HG03575 (cell line): Measurements from ENCODE around the gene CASP10.
A peak's percentile ranks its signal among the peaks of the same experiment; 100 is the strongest.
"Not testable (repeated sequence)": the region's sequence is repeated elsewhere in the genome, so short reads cannot be mapped to it uniquely, and the experiment has no call there.

Experiments used
- ATAC-seq: cut with Tn5 transposase; IDR thresholded peaks from one replicate; pipeline ENCODE4 v1.9.1; 2021; ENCODE audit not compliant: unreplicated experiment, insufficient number of reproducible peaks, low FRiP score; ENCODE audit errors: extremely low read depth

CASP10 gene

GRCh38 chr2:201223089-201224073, 40.4 kb downstream of the CASP10 start:
- ATAC-seq: no peak

GRCh38 chr2:201228271-201228911, 45.5 kb downstream of the CASP10 start:
- no peak for ATAC-seq

GRCh38 chr2:201228912-201229290, 46.0 kb downstream of the CASP10 start:
- no peak for ATAC-seq

DNA sequence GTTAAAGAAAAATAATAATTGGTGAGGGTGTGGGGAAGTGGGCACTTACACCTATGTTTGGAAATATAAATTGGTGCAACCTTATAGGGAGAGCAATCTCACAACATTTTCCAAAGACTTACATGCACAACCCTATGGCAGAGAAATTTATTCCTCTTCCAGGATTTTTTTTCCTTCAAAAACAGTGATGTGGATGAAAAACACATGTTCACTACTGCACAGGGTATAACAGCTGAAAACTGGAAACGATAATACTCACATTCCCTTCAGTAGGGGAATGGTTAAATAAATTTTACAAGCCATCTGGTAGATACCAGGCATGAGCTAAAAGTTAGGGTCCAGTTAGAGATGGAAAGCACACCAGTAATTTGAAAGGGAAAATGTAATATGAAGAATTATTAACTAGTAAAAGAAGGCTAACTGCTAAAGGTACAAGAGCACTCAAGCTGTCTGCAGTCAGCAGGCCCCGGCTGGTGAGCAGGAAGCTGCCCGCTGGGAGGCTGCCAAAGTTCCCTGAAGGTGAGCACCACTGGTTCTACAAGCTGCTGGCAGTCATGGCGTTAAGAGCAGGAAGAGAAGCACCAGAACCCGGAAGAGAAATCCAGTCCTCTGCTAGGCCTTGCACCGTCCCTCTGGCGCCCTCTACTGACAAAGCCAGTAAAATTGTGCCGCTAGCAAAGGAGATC, 49.0 kb downstream of the CASP10 start:
- ATAC-seq: no peak

DNA sequence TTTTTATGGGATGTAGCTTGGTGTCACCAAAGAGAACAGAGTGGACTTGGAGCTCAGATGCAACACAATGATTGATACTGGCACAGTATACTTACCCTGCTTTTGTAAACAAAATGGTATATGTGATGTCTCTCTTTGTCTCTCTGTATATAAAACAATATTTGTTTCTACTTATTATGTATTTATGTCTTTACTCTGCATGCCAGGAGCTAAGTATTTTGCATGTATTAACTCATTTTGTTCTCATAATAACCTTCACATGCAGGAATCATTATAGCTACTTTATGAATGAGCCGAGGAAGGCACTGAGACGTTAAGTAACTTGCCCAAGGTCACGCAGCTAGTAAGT, 49.5 kb downstream of the CASP10 start:
- ATAC-seq: no peak

DNA sequence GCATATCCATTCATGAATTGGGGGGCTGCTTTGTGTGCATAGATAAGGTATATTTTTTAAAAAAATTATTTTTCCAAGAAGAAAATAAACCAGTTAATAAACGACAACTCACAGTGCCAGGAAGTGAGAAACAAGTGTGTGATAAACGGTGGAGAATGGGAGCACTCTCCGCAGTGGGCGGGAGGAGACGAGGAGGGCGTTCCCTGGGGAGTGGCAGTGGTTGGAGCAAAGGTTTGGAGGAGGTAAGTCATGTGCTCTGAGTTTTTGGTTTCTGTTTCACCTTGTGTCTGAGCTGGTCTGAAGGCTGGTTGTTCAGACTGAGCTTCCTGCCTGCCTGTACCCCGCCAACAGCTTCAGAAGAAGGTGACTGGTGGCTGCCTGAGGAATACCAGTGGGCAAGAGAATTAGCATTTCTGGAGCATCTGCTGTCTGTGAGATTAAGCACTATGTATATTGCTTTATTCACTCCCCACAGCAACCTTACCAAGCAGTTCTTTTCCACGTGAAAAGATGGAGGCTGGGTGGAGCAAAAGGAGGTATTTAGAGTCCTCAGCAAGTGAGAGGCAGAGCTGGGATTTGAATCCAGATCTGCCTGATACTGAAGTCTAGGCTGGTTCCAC, 50.4 kb downstream of the CASP10 start:
- ATAC-seq: peak; percentile 87

GRCh38 chr2:201233812-201234662, 51.1 kb downstream of the CASP10 start:
- no peak for ATAC-seq

GRCh38 chr2:201234663-201235135, 51.8 kb downstream of the CASP10 start:
- no peak for ATAC-seq

- ATAC-seq: no peak
These were observed 53.2 kb downstream of the CASP10 start for GRCh38 chr2:201235860-201236811.

GRCh38 chr2:201237486-201238123, 54.7 kb downstream of the CASP10 start:
- ATAC-seq: no peak

DNA sequence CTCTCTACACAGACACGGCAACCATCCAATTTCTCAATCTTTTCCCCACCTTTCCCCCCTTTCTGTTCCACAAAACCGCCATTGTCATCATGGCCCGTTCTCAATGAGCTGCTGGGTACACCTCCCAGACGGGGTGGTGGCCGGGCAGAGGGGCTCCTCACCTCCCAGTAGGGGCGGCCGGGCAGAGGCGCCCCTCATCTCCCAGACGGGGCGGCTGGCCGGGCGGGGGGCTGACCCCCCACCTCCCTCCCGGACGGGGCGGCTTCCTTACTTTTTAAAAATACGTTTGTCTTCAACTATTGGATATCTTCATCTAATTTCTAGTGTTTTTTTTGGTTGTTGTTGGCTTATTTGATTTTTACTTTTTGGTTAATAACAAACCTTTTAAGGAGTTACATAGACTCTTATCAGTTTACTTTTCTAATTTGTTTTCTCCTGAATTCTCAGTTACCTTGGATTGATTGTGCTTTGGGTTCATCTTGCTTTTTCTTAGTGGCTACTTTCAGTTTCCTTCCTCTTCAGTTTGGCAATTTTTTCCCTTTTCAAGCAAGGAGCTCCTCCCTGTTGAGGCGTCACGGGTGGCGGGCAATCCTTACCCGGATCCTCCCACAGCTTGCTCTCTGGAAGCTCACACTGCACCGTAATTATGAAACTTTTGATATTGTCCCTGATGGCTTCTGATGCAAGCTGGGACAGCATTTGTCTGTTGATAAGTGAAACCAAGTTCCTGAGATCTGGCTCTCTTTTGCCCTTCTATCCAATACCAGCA, 56.4 kb downstream of the CASP10 start:
- ATAC-seq: not testable (repeated sequence)

DNA sequence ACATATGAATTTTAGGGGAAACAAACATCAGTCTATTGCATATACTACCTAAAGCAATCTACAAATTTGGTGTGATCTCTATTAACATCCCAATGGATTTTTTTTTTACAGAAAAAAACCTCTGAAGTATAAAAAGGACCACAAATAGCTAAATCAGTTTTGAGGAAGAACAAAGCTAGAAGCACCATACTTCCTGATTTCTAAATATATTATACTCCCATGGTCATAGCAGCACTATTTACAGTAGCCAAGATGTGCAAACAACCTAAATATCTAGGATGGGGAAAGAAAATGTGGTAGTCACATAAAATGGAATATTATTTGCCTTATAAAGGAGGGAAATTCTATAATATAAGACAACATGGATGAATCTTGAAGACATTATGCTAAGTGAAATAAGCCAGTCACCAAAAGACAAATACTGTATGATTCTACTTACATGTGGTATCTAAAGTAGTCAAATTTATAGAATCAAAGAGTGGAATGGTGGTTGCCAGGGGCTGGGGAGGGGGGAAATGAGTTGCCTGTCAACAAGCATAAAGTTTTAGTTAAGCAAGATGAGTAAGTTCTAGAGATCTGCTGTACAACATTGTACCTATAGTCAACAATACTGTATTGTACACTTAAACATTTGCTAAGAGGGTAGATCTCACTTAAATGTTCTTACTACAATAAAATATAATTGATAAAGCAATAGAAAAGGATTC, 59.8 kb downstream of the CASP10 start:
- no peak for ATAC-seq

DNA sequence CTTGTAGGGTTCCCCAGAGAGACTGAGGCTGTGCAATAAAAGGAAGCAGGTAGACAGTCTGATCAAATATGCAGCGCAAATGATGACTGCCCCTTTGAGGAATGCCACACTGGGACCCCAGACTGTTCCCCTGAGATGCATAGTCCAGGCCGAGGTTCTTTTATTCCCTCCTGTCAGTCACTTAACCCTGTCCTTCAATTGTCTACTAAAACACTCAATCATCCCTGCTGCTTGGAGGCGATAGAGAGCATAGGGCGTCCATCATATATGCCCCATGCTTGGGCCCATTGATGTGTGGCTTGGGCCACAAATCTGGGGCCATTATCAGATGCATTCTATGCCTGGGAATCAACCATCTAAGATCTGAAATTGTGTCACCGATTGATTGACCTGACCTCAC, 61.9 kb downstream of the CASP10 start:
- no peak for ATAC-seq

GRCh38 chr2:201246280-201246679, 63.3 kb downstream of the CASP10 start:
- no peak for ATAC-seq

DNA sequence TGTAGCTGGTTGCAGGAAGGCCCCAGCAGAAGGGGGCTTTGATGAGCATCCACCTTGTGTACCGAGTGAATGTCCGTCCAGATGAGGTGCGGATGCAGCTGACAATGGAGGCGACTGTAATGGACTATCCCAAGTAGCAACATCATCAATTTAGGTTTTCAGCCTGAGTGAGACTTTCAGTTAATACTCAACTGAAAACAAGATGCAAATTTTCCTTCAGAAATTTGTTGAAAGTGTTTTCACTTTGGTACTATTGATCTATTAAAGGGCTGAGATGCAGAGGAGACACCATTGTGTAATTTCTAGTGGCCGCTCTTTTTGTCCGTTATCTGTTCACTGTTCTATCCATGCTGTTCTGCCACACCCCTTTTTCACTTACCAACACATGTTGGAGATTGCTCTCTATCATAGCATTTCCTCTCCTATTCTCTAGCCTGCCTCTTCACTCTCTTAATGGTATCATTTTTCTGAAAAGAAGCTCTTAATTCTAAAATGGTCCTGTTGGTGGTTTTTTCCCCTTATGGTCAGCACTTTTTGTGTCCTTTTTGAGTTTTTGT, 65.4 kb downstream of the CASP10 start:
- no peak for ATAC-seq
